ENCODE data around the gene PITPNM2. TPM values are rescaled to one million over a fixed set of nuclear protein-coding genes. Genes with fewer than 3 reads are reported as not detected.
"Not testable (repeated sequence)": the region's sequence is repeated elsewhere in the genome, so short reads cannot be mapped to it uniquely, and the experiment has no call there.

The PITPNM2 gene
- polyA plus RNA-seq, 1 of the 3 experiments (the other 2 are of a cell fraction), result 3.7 TPM

- no peaks in the 10 kb centered on the region for H3K9me3 ChIP-seq
- H3K36me3 ChIP-seq (replicated peaks in 1 of 2; ENCODE audit: control insufficient read depth in 1 of 2, insufficient read depth in 2 of 2, low read length in 1 of 2), result no peaks in the 10 kb centered on the region
- H3K4me3 ChIP-seq (ENCODE audit: low read depth in 2 of 2, low read length in 1 of 2), result no peak overlapping the region
- peaks cover 0 to 6% of the 10 kb centered on the region in 2 experiments; a peak in 2 of 4 replicates for H3K4me1 ChIP-seq (ENCODE audit: control insufficient read depth in 1 of 2, insufficient read depth in 2 of 2, low read depth in 1 of 2, low read length in 1 of 2)
- TF ChIP-seq, protein P1, sequence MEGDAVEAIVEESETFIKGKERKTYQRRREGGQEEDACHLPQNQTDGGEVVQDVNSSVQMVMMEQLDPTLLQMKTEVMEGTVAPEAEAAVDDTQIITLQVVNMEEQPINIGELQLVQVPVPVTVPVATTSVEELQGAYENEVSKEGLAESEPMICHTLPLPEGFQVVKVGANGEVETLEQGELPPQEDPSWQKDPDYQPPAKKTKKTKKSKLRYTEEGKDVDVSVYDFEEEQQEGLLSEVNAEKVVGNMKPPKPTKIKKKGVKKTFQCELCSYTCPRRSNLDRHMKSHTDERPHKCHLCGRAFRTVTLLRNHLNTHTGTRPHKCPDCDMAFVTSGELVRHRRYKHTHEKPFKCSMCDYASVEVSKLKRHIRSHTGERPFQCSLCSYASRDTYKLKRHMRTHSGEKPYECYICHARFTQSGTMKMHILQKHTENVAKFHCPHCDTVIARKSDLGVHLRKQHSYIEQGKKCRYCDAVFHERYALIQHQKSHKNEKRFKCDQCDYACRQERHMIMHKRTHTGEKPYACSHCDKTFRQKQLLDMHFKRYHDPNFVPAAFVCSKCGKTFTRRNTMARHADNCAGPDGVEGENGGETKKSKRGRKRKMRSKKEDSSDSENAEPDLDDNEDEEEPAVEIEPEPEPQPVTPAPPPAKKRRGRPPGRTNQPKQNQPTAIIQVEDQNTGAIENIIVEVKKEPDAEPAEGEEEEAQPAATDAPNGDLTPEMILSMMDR (IDR thresholded peaks at IDR 0.05), result no peak
- TF ChIP-seq USF1 (IDR thresholded peaks at IDR 0.05; ENCODE audit: borderline replicate concordance, low read depth), result no peak
- TF ChIP-seq YY1 (IDR thresholded peaks at IDR 0.05; ENCODE audit: low read depth), result no peak
- no peak for TF ChIP-seq RXRA (IDR thresholded peaks at IDR 0.05; ENCODE audit: borderline replicate concordance, low read depth)
- no peak for TF ChIP-seq FOSL2 (IDR thresholded peaks at IDR 0.05; ENCODE audit: borderline replicate concordance, low read depth)
- TF ChIP-seq, protein P2, sequence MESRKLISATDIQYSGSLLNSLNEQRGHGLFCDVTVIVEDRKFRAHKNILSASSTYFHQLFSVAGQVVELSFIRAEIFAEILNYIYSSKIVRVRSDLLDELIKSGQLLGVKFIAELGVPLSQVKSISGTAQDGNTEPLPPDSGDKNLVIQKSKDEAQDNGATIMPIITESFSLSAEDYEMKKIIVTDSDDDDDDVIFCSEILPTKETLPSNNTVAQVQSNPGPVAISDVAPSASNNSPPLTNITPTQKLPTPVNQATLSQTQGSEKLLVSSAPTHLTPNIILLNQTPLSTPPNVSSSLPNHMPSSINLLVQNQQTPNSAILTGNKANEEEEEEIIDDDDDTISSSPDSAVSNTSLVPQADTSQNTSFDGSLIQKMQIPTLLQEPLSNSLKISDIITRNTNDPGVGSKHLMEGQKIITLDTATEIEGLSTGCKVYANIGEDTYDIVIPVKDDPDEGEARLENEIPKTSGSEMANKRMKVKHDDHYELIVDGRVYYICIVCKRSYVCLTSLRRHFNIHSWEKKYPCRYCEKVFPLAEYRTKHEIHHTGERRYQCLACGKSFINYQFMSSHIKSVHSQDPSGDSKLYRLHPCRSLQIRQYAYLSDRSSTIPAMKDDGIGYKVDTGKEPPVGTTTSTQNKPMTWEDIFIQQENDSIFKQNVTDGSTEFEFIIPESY (IDR thresholded peaks at IDR 0.05; ENCODE audit: borderline replicate concordance, low read depth), result no peak
- no peak for TF ChIP-seq RFX5 (IDR thresholded peaks at IDR 0.05; ENCODE audit: low read length)
- TF ChIP-seq ELF1 (IDR thresholded peaks at IDR 0.05), result no peak
- no peak for TF ChIP-seq NRF1 (IDR thresholded peaks at IDR 0.05; ENCODE audit: low read depth, low read length)
- TF ChIP-seq RCOR1 (IDR thresholded peaks at IDR 0.05; ENCODE audit: low read length), result no peak
- TF ChIP-seq JUND (IDR thresholded peaks at IDR 0.05), result no peak
- TF ChIP-seq REST (IDR thresholded peaks at IDR 0.05; ENCODE audit: low read depth, low read length), result no peak
- no peak for TF ChIP-seq USF2 (IDR thresholded peaks at IDR 0.05; ENCODE audit: borderline replicate concordance, low read depth, low read length)
- no peak for DNase-seq
- H4K20me1 ChIP-seq (ENCODE audit: insufficient read depth), result no peaks in the 10 kb centered on the region
- H3K27ac ChIP-seq (ENCODE audit: low read depth in 2 of 2, low read length in 1 of 2), result no peak overlapping the region
- H2AFZ ChIP-seq (ENCODE audit: low read depth), result no peak overlapping the region
- no peaks in the 10 kb centered on the region for H3K79me2 ChIP-seq (ENCODE audit: insufficient read depth)
- H3K9me2 ChIP-seq, result no peaks in the 10 kb centered on the region
- no peak overlapping the region for H3K9ac ChIP-seq
- H3F3A ChIP-seq (replicated peaks; ENCODE audit: insufficient read depth), result no peaks in the 10 kb centered on the region
- 95% methylated on average over 4 of the region's 4 CpGs for WGBS (ENCODE audit: low lambda C conversion rate)
- ChIA-PET CTCF (no interaction called here), POLR2A (no interaction called here)
- H3K27me3 ChIP-seq (ENCODE audit: insufficient read depth), result no peaks in the 10 kb centered on the region
- no peak overlapping the region for H3K4me2 ChIP-seq
These were observed 46.1 kb downstream of the PITPNM2 start for GRCh38 chr12:123104809-123105208.

GRCh38 chr12:123104094-123104493 is 46.8 kb downstream of the PITPNM2 start:
- H3K27ac ChIP-seq (ENCODE audit: low read depth in 2 of 2, low read length in 1 of 2); H4K20me1 ChIP-seq (ENCODE audit: insufficient read depth); DNase-seq; CTCF ChIA-PET; H3K4me3 ChIP-seq (ENCODE audit: low read depth in 2 of 2, low read length in 1 of 2); H3K36me3 ChIP-seq (replicated peaks in 1 of 2; ENCODE audit: control insufficient read depth in 1 of 2, insufficient read depth in 2 of 2, low read length in 1 of 2); H3K27me3 ChIP-seq (ENCODE audit: insufficient read depth); H3F3A ChIP-seq (replicated peaks; ENCODE audit: insufficient read depth); H3K79me2 ChIP-seq (ENCODE audit: insufficient read depth); H3K9me2 ChIP-seq; H3K9ac ChIP-seq; H3K4me2 ChIP-seq; H2AFZ ChIP-seq (ENCODE audit: low read depth); H3K9me3 ChIP-seq; POLR2A ChIA-PET: not testable (repeated sequence)
- 97% methylated on average over 12 of the region's 12 CpGs for WGBS (ENCODE audit: low lambda C conversion rate)
- peaks cover 0 to 14% of the 10 kb centered on the region in 2 experiments; a peak in 2 of 4 replicates for H3K4me1 ChIP-seq (ENCODE audit: control insufficient read depth in 1 of 2, insufficient read depth in 2 of 2, low read depth in 1 of 2, low read length in 1 of 2)

Data from SK-N-SH (cell line).